Measurements from ENCODE around the gene CD27. TPM values are rescaled to one million over a fixed set of nuclear protein-coding genes. Genes with fewer than 3 reads are reported as not detected.
"Not testable (repeated sequence)": the region's sequence is repeated elsewhere in the genome, so short reads cannot be mapped to it uniquely, and the experiment has no call there.

CD27 gene
- polyA plus RNA-seq, 4 donors, result 0.82 to 1.6 (median 1.2) TPM

DNA sequence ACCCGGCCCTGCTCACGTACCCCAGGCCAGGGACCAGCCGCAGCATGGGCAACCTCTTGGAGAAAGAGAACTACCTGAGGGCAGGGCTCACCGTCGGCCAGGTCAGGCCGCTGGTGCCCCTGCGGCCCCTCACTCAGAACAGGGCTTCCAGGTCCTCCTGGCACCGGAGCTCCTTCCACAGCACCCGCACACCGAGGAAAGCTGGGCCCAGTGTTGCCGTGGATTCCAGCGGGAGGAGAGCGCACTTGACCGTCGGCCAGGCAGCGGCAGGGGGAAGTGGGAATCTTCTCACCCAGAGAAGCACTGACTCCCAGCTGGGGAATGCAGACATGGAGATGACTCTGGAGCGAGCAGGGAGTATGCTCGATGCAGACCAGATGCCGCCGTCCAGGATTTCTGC is 33.7 kb downstream of the CD27 start:
- DNase-seq (ENCODE audit: low read depth in 4 of 4, low spot score in 3 of 4), result no peak

DNA sequence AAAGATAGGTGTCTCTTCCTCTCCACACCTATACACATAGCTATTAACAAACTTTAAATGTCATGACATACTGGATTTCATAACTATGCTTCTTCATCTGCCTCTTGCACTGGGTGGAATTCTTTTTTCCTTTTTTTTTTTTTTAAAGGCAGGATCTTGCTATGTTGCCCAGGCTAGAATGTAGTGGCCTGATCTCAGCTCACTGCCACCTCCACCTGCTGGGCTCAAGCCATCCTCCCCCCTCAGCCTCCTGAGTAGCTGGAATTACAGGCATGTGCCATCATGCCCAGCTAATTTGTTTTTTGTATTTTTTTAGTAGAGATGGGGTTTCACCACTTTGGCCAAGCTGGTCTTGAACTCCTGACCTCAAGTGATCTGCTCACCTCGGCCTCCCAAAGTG is 43.5 kb downstream of the CD27 start:
- no peak for DNase-seq (ENCODE audit: low read depth in 4 of 4, low spot score in 3 of 4)

DNA sequence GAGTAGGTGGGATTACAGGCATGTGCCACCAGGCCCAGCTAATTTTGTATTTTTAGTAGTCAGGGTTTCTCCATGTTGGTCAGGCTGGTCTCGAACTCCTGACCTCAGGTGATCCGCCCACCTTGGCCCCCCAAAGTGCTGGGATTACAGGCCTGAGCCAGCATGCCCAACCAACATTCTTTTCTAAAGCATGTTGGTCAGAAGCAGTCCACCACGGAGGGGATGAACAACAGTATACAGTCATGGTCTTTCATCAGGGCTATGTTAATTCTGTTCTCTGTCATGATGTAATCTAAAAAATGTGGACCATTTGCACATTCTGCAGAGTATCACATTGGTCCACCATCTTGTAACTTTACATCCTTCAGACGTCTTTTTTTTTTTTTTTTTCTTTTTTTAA is 44.7 kb downstream of the CD27 start:
- DNase-seq (ENCODE audit: low read depth in 4 of 4, low spot score in 3 of 4), result no peak

DNA sequence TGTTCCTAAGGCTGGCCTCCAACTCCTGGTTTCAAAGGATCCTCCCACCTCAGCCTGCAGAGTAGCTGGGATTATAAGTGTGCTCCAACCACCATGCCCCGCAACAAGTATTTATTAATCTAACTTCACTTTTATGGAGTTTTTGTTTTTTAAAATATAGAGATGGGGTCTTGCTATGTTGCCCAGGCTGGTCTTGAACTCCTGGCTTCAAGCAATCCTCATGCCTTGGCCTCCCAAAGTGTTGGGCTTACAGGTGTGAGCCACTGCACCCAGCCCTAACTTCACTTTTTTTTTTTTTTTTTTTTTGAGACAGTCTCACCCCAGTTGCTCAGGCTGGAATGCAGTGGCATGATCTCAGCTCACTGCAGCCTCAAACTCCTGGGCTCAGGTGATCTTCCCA is 45.9 kb downstream of the CD27 start:
- DNase-seq (ENCODE audit: low read depth in 4 of 4, low spot score in 3 of 4), result not testable (repeated sequence)

DNA sequence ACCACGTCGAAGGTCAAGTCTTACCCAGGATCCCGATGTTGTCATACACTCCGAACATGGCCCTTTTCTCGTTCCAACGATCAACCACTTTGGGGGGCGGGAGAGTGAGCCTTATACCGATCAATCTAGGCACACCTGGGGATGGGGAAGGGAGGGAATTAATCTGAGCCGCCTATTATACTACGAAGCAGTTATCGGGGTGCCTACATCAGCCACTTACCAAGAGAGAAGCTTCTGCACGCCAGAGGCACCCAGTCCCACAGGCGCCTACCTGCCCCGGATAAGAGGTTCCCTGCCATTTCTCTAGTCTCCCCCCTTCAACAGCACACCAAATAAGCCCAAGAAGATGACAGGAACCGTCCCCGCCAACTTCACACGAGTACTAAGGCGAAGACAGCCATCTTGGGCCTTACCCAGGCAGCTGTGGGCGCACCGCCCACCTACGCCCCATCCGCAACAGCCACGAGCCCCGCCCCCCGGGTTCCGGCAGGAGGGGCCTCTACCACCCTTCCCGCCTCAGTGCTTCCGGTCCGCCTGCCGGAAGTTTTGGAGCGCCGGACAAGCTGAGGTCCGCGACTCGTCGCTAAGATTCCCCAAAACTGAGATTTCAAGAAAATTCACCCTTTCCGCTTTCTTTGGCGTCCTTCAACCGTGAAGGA is 48.2 kb downstream of the CD27 start, which contains the start of gene MRPL51:
MRPL51 (minus strand) TSS at position 425 of the 659 bp plus-strand sequence; CDS start at position 299, 126 bp downstream.
- peak; percentile 83 to 89 (median 85) for DNase-seq (ENCODE audit: low read depth in 4 of 4, low spot score in 3 of 4)

DNA sequence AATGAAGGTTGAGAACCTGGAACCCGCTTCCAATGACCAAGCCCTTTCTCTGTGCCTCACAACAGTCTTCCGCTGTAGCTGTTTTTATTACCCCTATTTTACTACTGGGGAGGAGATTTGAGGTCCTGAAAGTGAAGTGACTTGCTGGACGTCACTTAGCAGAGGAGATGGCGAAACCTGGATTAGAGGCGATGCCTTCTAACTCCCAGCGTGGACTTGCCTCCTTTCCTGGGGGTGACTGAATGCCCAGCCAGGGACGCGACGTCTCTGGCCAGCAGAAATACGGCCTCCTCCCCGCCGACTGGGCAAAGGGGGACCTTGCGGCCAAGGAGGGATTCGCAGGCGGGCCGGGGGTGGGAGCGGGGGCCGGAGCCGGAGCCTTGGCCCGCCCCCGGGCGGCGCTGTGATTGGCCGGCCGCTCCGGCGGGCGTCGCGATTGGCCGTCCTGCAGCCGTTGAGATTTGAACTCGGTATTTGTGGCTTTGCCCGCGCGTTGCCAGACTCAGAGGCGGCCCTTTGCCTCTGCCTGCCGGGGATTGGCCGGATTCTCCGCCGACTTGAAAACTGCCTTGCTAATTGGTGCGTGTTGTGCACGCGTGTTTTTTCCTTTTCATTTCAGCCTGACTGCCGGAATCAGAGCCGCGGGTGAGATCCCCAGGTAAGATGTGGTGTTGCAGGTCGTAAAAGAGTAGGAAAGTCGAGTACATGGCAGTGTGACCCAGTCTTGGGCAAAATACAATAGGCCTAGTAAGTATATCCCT is 48.9 kb downstream of the CD27 start, which contains the start of gene NCAPD2:
NCAPD2 (plus strand) TSS at position 606 of the 761 bp plus-strand sequence. CDS start 997 bp downstream, outside the sequence.
- DNase-seq (ENCODE audit: low read depth in 4 of 4, low spot score in 3 of 4), result peak; percentile 84 to 89 (median 84)

DNA sequence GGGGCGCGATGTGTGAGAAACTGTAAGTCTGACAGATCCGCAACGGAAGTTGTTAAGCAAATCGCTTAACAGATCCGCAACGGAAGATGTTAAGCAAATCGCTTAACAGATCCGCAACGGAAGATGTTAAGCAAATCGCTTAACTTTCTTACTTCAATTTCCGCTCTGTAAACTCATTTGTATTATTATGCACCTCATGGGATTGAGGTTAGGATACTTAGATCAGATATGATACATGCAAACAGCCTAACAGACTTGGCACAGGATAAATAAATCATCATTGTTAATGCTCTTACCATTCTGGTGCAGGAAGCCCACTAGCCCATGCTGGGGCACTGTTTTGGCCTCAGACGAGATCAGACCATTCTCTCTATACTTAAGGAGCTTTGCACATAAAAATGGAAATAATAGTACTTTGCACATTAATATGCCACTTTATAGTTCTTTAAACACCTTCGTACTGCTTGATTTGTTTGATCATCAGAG is 49.5 kb downstream of the CD27 start:
- no peak for DNase-seq (ENCODE audit: low read depth in 4 of 4, low spot score in 3 of 4)

DNA sequence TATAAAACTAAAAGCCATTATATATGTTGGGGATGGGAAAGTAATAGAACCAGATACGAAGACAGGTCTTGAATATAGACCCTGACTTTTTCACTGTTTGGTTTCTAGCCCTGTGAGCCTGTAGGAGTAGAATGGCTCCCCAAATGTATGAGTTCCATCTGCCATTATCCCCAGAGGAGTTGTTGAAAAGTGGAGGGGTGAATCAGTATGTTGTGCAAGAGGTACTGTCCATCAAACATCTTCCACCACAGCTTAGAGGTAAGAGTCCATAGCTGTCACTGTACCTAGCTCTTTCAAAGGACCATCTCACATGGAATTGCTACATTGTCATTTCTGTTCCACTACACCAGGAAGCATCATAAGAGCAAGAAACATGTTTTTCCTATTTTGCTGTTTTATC is 50.2 kb downstream of the CD27 start:
- DNase-seq (ENCODE audit: low read depth in 4 of 4, low spot score in 3 of 4), result no peak

DNA sequence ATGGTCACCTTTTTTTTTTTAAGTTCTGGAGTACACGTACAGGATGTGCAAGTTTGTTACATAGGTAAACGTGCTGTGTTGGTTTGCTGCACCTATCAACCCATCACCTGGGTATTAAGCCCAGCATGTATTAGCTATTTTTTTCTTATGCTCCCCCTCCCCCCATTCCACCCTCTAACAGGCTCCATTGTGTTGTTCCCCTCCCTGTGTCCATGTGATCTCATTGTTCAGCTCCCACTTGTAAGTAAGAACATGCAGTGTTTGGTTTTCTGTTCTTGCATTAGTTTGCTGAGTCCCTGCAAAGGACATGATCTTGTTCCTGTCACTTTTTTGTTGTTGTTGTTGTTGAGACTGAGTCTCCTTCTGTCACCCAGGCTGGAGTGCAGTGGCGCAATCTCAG is 52.5 kb downstream of the CD27 start:
- DNase-seq (ENCODE audit: low read depth in 4 of 4, low spot score in 3 of 4), result not testable (repeated sequence)

DNA sequence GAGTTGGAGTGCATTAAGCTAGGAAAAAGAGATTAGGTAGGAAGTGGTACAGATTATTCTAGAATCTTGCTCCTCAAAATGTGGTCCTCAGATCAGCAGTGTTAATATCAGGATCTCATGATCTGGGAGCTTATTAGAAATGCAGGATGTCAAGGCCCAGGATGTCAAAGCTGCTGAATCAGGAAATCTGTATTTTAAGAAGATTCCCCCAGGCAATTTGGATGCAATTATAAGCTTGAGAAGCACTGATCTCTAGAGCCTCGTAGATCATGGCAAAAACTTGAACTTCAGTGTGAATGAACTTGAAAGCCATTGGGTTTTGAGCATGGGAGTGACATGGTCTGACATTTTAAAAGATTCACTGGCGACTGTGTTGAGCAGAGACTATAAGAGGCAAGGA is 55.7 kb downstream of the CD27 start:
- no peak for DNase-seq (ENCODE audit: low read depth in 4 of 4, low spot score in 3 of 4)

Other genes starting within 250 kb of the CD27 start
- 100 to 1,000 TPM in 3 of 4 donors, 10 to 100 TPM in 1; 22.1 to 195 (median 183) TPM for gene CD9, start 244.6 kb upstream of the CD27 start, polyA plus RNA-seq (ENCODE audit: insufficient read length in 4 of 4)
- gene PLEKHG6, start 134.3 kb upstream of the CD27 start, polyA plus RNA-seq (ENCODE audit: insufficient read length in 4 of 4), result 1 to 10 TPM; 1.1 to 7.5 (median 4.7) TPM
- gene TNFRSF1A, start 102.9 kb upstream of the CD27 start, polyA plus RNA-seq (ENCODE audit: insufficient read length in 4 of 4), result 100 to 1,000 TPM in 2 of 4 donors, 10 to 100 TPM in 2; 82.1 to 173 (median 109) TPM
- gene SCNN1A, start 69.4 kb upstream of the CD27 start, polyA plus RNA-seq (ENCODE audit: insufficient read length in 4 of 4), result 10 to 100 TPM; 12.6 to 77.8 (median 68.9) TPM
- gene LTBR, start 60.8 kb upstream of the CD27 start, polyA plus RNA-seq (ENCODE audit: insufficient read length in 4 of 4), result 10 to 100 TPM; 56.2 to 71.2 (median 61.7) TPM
- gene TAPBPL, start 7.1 kb downstream of the CD27 start, polyA plus RNA-seq (ENCODE audit: insufficient read length in 4 of 4), result 10 to 100 TPM; 11.4 to 23.1 (median 16.9) TPM
- 10 to 100 TPM; 10.1 to 11.9 (median 10.5) TPM for gene VAMP1, start 25.7 kb downstream of the CD27 start, polyA plus RNA-seq (ENCODE audit: insufficient read length in 4 of 4)
- 100 to 1,000 TPM; 143 to 185 (median 168) TPM for gene MRPL51, start 48.3 kb downstream of the CD27 start, polyA plus RNA-seq (ENCODE audit: insufficient read length in 4 of 4)
- gene NCAPD2, start 49.1 kb downstream of the CD27 start, polyA plus RNA-seq (ENCODE audit: insufficient read length in 4 of 4), result 10 to 100 TPM; 52.6 to 63.6 (median 61.8) TPM
- gene GAPDH, start 89.6 kb downstream of the CD27 start, polyA plus RNA-seq (ENCODE audit: insufficient read length in 4 of 4), result 1,000 to 10,000 TPM; 1,094 to 2,101 (median 1,851) TPM
- gene IFFO1, start 111.1 kb downstream of the CD27 start, polyA plus RNA-seq (ENCODE audit: insufficient read length in 4 of 4), result 10 to 100 TPM; 11.8 to 23.9 (median 17.7) TPM
- gene NOP2, start 123.3 kb downstream of the CD27 start, polyA plus RNA-seq (ENCODE audit: insufficient read length in 4 of 4), result 10 to 100 TPM; 19.7 to 36.1 (median 26.3) TPM
- 100 to 1,000 TPM; 176 to 296 (median 281) TPM for gene CHD4, start 162.4 kb downstream of the CD27 start, polyA plus RNA-seq (ENCODE audit: insufficient read length in 4 of 4)
- 1 to 10 TPM; 1.1 to 2.2 (median 1.4) TPM for gene LPAR5, start 191.0 kb downstream of the CD27 start, polyA plus RNA-seq (ENCODE audit: insufficient read length in 4 of 4)
- gene ACRBP, start 202.5 kb downstream of the CD27 start, polyA plus RNA-seq (ENCODE audit: insufficient read length in 4 of 4), result 1 to 10 TPM; 3.1 to 6.8 (median 3.9) TPM
- gene ING4, start 218.2 kb downstream of the CD27 start, polyA plus RNA-seq (ENCODE audit: insufficient read length in 4 of 4), result 100 to 1,000 TPM in 3 of 4 donors, 10 to 100 TPM in 1; 96.8 to 126 (median 114) TPM
- 10 to 100 TPM; 75.0 to 94.3 (median 87.7) TPM for gene ZNF384, start 244.4 kb downstream of the CD27 start, polyA plus RNA-seq (ENCODE audit: insufficient read length in 4 of 4)